ENCODE results near the gene TNP1. TPM values are rescaled to one million over a fixed set of nuclear protein-coding genes. Genes with fewer than 3 reads are reported as not detected.

Gene TNP1, protein sequence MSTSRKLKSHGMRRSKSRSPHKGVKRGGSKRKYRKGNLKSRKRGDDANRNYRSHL
- not detected in 2 replicates for total RNA-seq

GRCh38 chr2:216859944-216860343 is at the start of gene TNP1:
TSS of gene TNP1 (minus strand) at chr2:216860064. CDS start at chr2:216860034, 30 bp downstream.

Other genes with a start within 250 kb of the TNP1 start
- gene IGFBP2, start 226.6 kb downstream of the TNP1 start, total RNA-seq, result 151 and 164 TPM in 2 replicates
- 2.3 and 5.9 TPM in 2 replicates for gene IGFBP5, start 164.5 kb downstream of the TNP1 start, total RNA-seq

Measured in epithelial cell of umbilical artery (primary cell).